Inflammatory macrophage treated with lipopolysaccharide for 1 hour (primary cell): ENCODE data around the gene NUDCD2.
"Not testable (repeated sequence)": the region's sequence is repeated elsewhere in the genome, so short reads cannot be mapped to it uniquely, and the experiment has no call there.

Experiments
- DNase-seq, 2 donors: peaks; one replicate each; pipeline ENCODE4 v3.0.0-alpha.2; 2020 to 2022

The NUDCD2 gene

DNA sequence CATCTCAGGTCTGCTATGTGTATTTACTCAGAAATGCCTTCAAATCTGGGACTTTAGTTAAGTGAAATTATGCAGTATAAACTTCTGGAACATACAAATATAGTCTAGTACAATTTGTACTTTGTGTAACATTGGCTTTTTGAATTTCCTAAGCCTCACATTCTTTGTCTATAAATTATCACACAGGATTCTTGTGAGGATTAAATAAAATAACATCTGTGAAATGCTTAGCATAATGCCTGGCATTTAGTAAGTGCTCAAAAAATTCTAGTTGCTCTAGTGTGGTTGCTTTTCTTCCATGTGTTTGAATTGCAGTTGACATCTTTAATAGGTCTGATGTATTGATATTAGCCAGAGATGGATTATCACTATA is 3.1 kb upstream of the NUDCD2 start:
- DNase-seq, result no peak

DNA sequence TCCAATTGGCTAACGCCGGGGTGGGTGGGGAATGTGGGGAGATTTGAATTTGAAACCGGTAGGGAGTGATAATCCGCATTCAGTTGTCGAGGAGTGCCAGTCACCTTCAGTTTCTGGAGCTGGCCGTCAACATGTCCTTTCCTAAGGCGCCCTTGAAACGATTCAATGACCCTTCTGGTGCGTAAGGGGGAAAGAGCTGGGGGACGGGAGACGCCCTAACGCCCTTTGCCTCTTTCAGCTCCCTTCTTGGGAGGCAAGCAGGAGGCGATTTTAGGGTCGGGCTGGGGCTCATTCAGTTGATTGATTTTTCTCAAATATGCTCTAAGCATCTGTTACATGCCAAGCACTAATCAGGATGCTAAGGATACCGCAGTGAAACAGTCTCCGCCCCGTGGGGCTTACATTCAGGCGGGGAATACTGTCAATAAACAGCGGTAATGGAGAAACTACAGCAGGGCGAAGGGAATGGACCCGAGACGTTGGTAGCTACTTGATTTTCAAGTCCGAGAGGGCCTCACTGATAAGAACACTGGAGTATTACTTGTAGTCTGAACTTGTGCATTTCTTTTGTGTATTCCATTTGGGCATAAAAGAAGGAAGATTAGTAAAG is 765 bp upstream of the NUDCD2 start, which contains the start of gene HMMR:
Gene HMMR, plus strand, starts transcription at position 71 of the 610 bp plus-strand sequence. Its CDS starts 61 bp downstream, at position 132.
- DNase-seq, result no peak

DNA sequence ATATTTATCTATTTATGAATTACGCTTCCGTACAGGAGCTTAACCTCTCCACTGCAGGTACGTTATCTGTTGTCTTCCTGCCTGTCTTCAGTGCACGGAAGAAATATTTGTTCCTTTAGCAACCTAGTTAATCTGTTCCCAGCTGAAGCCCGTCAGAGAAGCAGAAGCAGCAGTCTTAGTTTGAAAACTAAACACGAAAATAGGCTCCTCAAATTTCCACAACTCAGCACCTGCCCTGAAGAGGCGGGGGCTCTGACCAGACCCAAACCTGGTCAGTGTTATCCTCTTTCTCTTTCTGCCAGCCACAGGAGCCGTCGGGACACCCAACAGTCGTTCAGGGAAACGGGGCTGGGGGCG is 462 bp downstream of the NUDCD2 start:
- no peak for DNase-seq

DNA sequence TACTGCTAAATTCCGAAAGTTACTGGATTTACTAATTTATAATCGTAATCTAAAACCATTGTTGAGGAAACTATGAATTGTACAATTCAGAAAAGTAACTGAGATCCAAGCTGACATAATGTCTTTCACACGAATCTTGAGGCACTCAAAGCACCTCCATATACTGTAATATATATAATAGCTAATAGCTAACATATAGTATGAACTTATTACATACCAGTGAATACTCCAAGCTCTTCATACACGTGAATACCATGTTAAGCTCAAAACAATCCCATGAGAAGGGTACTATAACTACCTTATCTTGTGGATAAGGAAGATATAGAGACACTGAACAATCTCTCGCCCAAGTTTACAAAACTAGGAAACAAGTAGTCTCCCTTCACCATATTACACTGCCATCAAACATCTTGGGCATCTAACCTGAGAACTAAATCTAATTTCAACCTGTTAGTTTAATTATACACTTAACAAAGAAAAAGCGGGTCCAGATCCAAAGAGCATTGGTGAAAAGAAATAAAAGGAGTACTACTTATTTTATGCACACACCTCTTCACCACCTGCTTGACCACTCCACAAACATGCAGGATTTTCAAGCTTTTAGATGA is 1.0 kb downstream of the NUDCD2 start:
- DNase-seq, result peak in 1 of 2 donors; percentile 6

DNA sequence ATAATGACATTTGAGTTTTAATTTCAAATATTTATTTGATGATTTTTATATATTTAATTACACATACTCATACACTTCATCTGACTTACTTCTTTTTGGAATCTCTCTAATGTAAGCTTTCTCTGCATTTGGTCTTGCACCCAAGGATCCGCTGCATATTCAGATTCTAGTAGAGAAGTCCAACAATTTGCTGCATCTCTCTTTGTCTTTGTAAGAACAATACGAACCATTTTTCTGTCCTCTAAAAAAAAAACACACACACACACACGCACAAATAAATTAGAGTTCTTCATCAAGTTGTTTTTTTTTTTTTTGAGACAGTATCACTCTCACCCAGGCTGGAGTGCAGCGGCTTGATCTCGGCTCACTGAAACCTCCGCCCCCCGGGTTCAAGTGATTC is 3.1 kb downstream of the NUDCD2 start:
- no peak for DNase-seq

DNA sequence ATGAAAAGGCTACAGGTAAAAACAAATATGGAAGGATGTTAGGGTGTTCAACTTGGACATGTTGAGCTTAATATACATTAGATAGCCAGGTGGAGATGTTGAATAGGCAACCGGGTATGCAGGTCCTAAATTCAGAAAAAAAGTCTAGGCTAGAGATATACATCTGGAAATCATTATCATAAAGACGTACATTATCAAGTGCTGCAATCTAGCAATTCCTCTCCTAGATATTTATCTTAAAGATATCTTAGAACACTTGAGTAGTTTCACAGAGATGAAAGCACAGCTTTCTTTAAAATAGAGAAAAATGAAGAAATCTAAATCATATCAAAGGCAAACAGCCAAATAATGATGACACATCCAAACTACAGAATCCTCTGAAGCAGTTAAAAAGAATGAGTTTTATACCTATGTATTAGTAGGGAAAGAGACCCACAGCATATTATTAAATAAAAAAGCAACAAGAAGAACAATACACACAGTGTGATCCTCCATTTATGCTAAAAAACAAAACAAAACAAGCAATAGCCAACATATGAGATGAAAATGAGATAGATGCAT is 3.8 kb downstream of the NUDCD2 start:
- no peak for DNase-seq

DNA sequence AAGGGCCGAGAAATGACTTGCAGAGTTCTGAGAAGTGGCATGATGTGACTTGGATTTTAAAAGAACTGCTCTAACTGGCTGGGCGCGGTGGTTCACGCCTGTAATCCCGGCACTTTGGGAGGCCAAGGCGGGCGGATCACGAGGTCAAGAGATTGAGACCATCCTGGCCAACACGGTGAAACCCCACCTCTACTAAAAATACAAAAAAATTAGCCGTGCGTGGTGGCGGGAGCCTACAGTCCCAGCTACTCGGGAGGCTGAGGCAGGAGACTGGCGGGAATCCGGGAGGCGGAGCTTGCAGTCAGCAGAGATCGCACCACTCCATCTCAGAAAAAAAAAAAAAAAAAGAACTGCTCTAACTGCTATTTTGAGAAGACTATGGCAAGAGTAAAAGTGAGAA is 4.5 kb downstream of the NUDCD2 start:
- not testable (repeated sequence) for DNase-seq

DNA sequence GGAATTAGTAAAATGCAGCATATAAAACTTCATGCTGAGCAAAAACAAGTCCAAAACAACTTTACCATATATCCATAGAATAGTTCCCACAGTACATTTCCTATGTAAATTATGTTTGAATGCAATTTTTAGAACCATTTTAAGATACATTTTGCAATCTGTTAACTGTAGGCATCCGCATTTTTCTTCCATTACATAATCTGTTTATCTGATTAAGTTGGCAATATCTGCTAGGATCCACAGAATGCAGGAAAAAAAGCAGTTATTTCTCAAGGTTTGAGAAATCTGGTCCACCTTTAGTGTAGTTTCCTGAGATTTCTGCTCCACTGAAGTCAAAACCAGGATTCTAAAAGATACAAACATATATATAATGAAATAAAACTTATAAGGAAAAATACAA is 6.2 kb downstream of the NUDCD2 start:
- no peak for DNase-seq

DNA sequence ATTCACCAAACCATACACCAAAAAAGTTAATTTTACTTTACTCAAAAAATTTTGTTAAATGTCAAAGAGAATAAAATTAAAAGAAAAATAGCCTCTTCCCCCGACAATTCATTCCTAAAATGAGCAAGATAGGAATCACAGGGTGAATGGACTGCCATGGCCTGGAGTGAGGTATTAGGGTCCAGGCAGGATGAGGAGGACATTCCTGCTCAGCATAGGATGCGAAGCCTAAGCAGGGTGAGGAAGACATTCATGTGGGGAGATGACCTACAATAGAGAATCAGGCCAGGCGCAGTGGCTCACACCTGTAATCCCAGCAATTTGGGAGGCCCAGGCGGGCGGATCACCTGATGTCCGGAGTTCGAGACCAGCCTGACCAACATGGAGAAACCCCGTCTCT is 8.4 kb downstream of the NUDCD2 start:
- no peak for DNase-seq

DNA sequence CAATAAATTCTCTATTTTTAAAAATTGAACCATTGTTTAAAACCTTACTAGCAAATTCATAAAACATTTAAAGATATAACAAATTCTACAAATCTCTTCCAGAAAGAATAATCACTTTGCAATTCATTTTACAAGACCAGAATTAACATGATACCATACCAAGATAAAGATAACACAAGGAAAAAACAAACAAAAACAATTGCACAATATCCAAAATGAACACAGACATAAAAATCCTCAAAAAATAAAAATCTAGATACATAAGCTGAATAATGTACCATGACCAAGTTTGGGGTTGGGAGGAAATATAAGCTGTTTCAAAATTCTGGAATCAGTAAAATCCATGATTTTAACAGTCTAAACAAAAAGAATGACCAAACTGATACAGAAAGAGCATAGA is 11.4 kb downstream of the NUDCD2 start:
- no peak for DNase-seq

DNA sequence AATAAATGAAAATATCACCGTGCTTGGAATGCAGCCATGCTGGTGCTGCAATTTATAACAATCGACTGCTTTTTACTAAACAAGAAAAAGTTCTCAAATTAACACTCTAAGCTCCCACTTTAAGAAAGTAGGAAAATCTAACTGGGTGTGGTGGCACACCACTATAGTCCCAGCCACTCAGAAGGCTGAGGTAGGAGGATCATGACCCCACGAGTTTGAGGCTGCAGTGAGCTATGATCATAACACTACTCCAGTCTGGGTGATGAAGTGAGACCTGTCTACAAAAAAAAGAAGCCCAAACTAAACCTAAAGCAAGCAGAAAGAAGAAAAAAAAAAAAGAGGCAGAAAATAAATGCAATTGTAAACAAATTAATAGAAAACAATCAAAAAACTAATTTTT is 12.0 kb downstream of the NUDCD2 start:
- no peak for DNase-seq

DNA sequence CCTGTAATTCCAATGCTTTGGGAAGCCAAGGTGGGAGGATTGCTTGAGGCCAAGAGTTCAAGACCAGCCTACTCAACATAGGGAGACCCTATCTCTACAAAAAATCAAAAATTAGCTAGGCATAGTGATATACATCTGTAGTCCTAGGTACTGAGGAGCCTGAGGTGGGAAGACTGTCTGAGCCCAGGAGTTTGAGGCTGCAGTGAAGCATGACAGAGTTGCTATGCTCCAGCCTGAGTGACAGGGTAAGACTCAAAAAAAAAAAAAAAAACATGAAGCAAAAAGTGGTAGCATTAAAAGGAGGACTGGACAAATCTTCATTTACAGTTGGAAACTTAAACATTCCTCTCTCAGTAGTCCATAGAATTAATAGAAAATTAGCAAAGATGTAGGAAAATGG is 12.7 kb downstream of the NUDCD2 start:
- no peak for DNase-seq

DNA sequence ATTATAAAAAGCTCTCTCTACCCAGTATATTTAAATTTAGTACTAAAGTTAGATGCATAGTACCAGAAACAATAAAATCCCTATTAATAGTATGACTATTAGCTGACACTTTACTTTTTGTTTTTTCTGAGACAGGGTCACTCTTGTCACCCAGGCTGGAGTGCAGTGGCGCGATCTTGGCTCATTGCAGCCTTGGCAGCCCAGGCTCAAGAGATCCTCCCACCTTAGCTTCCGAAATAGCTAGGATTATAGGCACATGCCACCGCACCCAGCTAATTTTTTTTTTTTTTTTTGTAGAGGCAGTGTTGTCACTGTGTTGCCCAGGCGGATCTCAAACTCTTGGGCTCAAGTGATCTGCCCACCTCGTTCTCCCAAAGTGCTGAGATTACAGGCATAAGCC is 14.6 kb downstream of the NUDCD2 start:
- DNase-seq, result no peak

DNA sequence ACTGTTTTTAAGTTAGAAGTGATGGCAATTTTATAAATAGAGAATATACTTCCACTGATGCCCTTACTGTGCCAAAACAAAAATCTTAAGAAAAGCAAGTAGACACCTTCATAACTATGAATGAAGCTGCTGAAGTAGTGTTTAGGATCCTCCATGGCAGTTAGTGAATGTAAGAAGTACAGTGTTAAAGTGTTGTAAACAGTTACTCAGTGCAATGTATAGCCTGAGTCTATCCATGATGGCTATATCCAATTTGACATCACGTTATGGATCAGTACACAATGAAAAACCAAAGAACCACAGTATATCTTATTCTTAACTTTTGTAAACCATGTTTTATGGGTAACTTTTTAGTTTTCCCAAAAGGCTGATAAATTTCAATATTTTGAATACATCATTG is 15.4 kb downstream of the NUDCD2 start:
- DNase-seq, result no peak

DNA sequence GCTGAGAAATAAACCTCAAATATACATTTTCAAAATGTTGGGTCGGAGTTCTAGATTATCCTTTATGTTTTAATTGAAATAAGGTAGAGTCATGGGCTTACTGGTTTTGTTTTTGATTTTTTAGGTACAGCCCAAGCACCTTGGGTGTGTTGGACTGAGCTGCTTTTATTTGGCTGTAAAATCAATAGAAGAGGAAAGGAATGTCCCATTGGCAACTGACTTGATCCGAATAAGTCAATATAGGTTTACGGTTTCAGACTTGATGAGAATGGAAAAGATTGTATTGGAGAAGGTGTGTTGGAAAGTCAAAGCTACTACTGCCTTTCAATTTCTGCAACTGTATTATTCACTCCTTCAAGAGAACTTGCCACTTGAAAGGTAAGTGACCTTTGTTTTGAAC is 18.9 kb downstream of the NUDCD2 start:
- DNase-seq, result no peak

DNA sequence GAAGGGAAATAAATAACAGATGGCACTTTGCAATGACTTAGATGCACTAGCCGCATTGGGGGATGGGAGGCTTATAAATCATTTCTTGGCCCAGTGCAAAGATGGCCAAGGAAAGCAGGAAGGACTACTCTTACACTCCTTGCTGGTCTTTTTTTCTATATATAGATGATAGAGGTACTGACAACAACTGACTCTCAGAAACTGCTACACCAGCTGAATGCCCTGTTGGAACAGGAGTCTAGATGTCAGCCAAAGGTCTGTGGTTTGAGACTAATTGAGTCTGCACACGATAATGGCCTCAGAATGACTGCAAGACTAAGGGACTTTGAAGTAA is 20.8 kb downstream of the NUDCD2 start:
- DNase-seq, result no peak

DNA sequence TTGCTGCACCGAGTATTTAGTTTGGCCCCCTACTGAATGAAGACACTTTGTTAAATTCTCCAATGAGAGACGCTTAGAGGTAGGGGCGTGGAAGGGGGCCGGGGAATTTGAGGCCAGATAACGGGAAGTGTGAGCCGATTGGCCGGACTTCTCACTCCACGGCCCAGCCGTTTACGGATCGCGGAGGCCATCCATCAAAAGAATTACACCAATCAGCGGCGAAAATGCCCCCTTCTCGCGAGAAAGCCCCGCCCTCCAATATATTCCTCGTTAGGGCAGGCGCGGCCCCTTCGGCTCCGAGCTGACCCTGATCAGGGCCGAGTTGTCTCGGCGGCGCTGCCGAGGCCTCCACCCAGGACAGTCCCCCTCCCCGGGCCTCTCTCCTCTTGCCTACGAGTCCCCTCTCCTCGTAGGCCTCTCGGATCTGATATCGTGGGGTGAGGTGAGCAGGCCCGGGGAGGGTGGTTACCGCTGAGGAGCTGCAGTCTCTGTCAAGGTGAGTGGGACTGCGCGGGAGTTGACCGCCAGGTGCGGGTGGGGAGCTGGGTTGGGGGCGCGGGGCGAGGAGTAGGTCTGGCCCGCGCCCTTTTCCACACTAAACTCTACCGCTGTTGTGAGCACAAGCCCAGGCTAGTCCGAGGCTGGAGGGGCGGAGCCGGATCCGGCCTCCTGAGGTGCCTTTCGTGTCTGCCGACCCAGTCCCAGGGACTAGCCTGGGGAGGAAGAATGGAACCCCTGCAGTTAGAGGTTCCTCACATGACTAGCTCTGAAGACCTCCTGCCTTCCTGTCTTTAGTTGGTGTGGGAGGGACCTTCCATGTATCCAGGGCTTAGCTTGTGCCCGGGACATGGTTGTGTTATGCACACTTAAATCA is 22.4 kb downstream of the NUDCD2 start, which contains the start of gene CCNG1:
Gene CCNG1, plus strand, starts transcription at position 287 of the 874 bp plus-strand sequence. CDS start 1,662 bp downstream, outside the sequence.
- peak; percentile 97 for DNase-seq

DNA sequence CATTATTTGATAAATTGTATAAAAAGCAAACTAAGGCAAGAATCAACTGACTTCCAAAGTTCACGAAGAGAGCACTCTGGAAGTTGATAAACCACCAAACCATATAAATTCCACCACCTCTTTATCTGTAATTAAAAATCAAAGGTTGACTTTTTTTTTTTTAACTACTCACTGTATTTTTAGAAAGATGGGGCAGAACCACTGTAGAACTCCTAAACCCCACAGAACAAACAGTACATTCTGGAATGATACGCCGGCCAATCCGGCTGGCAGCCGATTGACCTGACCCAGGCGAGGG is 22.9 kb downstream of the NUDCD2 start:
- no peak for DNase-seq

DNA sequence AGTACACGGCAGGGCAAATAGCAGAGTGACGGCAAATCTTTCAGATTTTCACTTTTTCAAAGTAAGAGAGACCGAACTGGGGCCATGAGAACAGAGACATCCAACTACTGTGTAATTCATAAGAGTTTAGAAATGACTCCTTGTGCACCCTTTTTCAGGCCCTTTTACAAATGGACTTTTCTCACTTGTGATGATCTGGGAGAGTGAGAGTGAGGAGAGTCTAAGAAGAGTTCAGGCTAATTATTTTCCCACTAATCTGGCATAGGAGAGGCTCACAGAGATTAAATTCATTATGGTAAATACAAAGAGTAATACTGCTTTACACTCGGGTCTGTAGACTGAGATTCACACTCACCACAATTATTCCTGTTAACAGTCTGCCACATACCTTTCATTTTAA is 23.4 kb downstream of the NUDCD2 start:
- DNase-seq, result no peak

DNA sequence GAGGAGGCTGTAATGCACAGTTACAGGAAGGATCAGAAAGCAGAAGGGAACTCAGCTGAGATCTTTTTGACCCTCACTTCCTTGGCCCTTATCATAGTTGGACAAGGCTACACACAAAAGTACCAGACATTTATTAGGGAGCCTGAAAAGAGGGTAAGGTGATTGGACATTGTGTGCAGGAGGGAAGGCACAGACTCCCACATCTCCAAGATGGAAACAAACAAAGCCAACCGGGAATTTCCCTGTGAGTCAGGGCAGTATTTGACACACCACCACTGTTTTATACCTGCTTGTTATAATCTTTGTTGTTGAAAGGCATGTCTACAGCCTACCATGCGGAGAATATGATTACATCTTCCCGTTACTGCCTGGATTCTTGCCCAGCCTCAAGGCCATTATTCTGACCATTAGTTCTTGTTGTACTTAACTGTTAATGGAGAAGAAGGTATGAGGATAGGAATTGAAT is 25.5 kb downstream of the NUDCD2 start:
- peak; percentile 17 to 29 for DNase-seq

DNA sequence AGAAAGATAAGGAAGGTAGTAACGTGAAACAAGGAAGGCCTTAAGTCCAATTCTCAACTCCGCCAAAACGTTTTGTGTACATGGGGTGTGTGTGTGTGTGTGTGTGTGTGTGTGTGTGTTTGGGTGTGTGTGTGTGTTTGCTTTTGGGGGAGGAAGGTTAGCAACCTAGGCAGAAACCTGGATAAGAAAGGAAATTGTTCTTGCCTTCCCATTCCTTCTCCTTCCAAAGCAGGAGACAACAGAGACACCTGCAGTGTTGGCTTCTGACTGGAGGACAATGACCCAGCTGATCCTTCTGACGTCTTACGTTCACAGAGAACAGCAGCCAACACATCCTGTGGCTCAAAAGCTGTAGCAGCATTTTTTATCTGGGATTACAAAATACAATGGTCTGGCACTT is 26.6 kb downstream of the NUDCD2 start:
- no peak for DNase-seq

DNA sequence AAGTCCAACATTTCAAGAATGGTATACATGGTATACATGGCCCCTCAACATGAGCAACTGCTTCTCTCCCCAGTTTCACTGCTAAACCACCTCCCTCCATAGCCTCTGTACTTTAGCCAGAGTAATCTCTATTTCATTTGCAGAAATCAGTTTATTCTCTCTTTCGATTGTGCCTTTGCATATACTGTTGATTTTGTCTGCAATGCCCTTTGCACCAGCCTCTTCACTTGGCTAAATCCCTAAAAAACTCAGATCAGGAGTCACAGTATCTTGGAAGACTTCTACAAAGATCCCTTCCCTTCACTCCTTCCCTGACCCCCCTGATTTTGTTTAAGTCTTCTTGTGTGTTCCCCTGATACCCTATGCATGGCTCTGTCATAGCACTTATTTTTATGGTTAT is 27.4 kb downstream of the NUDCD2 start:
- no peak for DNase-seq

DNA sequence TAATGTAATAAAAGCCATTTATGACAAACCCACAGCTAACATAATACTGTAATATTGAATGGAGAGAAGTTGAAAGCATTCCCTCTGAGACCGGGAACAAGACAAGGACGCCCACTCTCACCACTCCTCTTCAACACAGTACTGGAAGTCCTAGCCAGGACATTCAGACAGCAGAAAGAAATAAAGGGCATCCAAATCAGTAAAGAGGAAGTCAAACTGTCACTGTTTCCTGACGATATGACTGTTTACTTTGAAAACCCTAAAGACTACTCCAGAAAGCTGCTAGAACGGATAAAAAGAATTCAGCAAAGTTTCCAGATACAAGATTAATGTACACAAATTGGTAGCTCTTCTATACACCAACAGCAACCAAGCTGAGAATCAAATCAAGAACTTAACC is 33.8 kb downstream of the NUDCD2 start:
- peak; percentile 21 to 26 for DNase-seq

DNA sequence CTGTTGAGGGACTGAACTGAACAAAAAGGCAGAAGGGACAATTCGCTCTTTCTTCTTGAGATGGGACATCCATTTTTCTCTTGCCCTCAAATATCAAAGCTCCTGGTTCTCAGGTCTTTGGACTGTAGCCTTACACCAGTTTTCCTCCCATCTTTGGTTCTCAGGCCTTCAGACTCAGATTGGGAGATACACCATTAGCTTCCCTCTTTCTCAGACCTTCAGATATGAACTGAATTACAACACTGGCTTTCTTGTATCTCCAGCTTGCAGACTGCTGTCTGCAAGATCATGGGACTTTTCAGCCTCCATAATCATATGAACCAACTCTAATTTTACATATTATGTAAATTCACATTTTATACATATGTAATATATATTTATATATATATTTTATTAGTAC is 35.1 kb downstream of the NUDCD2 start:
- no peak for DNase-seq
